Coronary artery (tissue), 2 donors: Measurements from ENCODE around the gene IL17D.
"Not testable (repeated sequence)": the region's sequence is repeated elsewhere in the genome, so short reads cannot be mapped to it uniquely, and the experiment has no call there.

Experiments used
- DNase-seq: peaks from one replicate; pipeline ENCODE4 v3.0.0-alpha.2; 2017; ENCODE audit warnings: low spot score
- H3K27ac ChIP-seq, 2 donors: fragments of 200-600 bp; sonication (generic); one replicate each; pipeline ENCODE4 v1.5.1; 2016 to 2019
- H3K4me3 ChIP-seq: fragments of 200-600 bp; sonication (generic); 2 replicates; pipeline ENCODE4 v1.5.1; 2016; ENCODE audit warnings: mild to moderate bottlenecking, moderate library complexity
- CTCF ChIP-seq: fragments of 200-600 bp; sonication (generic); IDR thresholded peaks from one replicate; pipeline ENCODE4 v1.5.1; 2019; ENCODE audit warnings: antibody characterized with exemption

The IL17D gene

GRCh38 chr13:20727856-20728255 is 24.4 kb downstream of the IL17D start:
- TF ChIP-seq CTCF: no peak
- Histone ChIP-seq H3K27ac (no peak overlapping the region), H3K4me3 (no peak overlapping the region)
- no peak for DNase-seq

GRCh38 chr13:20728579-20729311 is 25.2 kb downstream of the IL17D start:
- Histone ChIP-seq H3K4me3 (no peak overlapping the region), H3K27ac (peak overlapping the region in 1 of 2 donors; percentile 37)
- no peak for DNase-seq
- TF ChIP-seq CTCF: no peak

GRCh38 chr13:20729633-20730585 is 26.4 kb downstream of the IL17D start:
- Histone ChIP-seq H3K4me3 (no peak overlapping the region), H3K27ac (no peak overlapping the region)
- no peak for TF ChIP-seq CTCF
- no peak for DNase-seq

- no peak overlapping the region for H3K27ac ChIP-seq
- no peak for DNase-seq
- no peak for TF ChIP-seq CTCF
- H3K4me3 ChIP-seq: no peak overlapping the region
Measured at GRCh38 chr13:20738616-20739015, 35.1 kb downstream of the IL17D start.

GRCh38 chr13:20740021-20740420 is 36.5 kb downstream of the IL17D start:
- no peak overlapping the region for H3K27ac ChIP-seq
- TF ChIP-seq CTCF: no peak
- no peak overlapping the region for H3K4me3 ChIP-seq
- no peak for DNase-seq

- H3K4me3 ChIP-seq, H3K27ac ChIP-seq, DNase-seq: not testable (repeated sequence)
Measured at GRCh38 chr13:20743830-20744404, 40.4 kb downstream of the IL17D start.

GRCh38 chr13:20749377-20749776 is 45.9 kb downstream of the IL17D start:
- TF ChIP-seq CTCF: no peak
- no peak overlapping the region for H3K4me3 ChIP-seq
- H3K27ac ChIP-seq: no peak overlapping the region
- no peak for DNase-seq
